Body of pancreas (tissue), 4 donors: ENCODE data around the gene E2F7.

Source experiments
- CTCF ChIP-seq, 7 experiments: fragments of 450-650 bp in 4 of 7; fragments of 200-600 bp in 3 of 7; sonication (generic) in 3 of 7; IDR thresholded peaks; one replicate each; pipeline ENCODE4 v1.5.1; 2016 to 2019; ENCODE audit warnings: antibody characterized with exemption in 7 of 7
- POLR2A ChIP-seq, 3 donors: fragments of 450-650 bp; IDR thresholded peaks; one replicate each; pipeline ENCODE4 v1.6.1; 2016; ENCODE audit warnings: antibody characterized with exemption in 3 of 3, mild to moderate bottlenecking in 2 of 3

GRCh38 chr12:77046468-77046867 lies 18.9 kb downstream of the E2F7 start:
- TF ChIP-seq CTCF (IDR thresholded peaks at IDR 0.05), result no peak
- no peak for TF ChIP-seq POLR2A (IDR thresholded peaks at IDR 0.05)
